Measurements from ENCODE around the gene TBC1D1. TPM values are rescaled to one million over a fixed set of nuclear protein-coding genes. Genes with fewer than 3 reads are reported as not detected.

TBC1D1 gene
- total RNA-seq, 1 donor from 2014 or later = 54.5 TPM

DNA sequence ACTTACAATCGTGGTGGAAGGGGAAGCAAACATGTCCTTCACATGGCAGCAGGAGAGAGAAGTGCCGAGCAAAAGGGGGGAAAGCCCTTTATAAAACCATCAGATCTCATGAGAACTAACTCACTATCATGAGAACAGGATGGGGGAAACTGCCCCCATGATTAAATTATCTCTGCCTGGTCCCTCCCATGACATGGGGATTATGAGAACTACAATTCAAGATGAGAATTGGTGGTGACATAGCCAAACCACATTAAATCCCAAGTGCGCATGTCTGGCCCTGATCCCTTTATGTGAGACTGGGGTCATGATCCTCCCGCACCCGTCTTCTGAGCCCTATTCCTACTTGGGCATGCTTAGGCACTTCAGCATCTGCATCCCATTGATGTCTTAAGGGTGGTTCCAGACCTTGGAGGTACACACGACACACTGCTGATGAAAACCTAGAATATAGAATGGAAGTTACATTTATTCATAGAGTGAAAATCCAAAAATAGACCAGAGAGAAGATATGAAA, 185.3 kb downstream of the TBC1D1 start:
- Mint-ChIP-seq H3K9me3 (ENCODE audit: unreplicated experiment) (no peaks in the 10 kb centered on the region), H3K27ac (ENCODE audit: unreplicated experiment) (no peak overlapping the region), H3K4me3 (ENCODE audit: unreplicated experiment) (no peak overlapping the region), H3K27me3 (ENCODE audit: low read depth, unreplicated experiment) (no peaks in the 10 kb centered on the region), H3K36me3 (ENCODE audit: low read depth, unreplicated experiment) (peaks cover 12% of the 10 kb centered on the region), H3K4me1 (ENCODE audit: low read depth, unreplicated experiment) (peaks cover 11% of the 10 kb centered on the region)
- FAIRE-seq (no peak), DNase-seq (ENCODE audit: low read depth) (no peak)
- Histone ChIP-seq H3K4me1 (ENCODE audit: insufficient read depth, low read length) (peaks cover 16% of the 10 kb centered on the region), H3K27me3 (ENCODE audit: insufficient read depth, low read length) (no peaks in the 10 kb centered on the region), H2AFZ (ENCODE audit: low read depth, low read length) (no peak overlapping the region), H3K9me3 (ENCODE audit: insufficient read depth, low read depth, low read length) (no peaks in the 10 kb centered on the region), H3K79me2 (ENCODE audit: insufficient read depth, low read length) (no peaks in the 10 kb centered on the region), H3K4me3 (ENCODE audit: insufficient read depth, low read depth, low read length) (no peak overlapping the region), H3K27ac (ENCODE audit: low read depth, low read length) (no peak overlapping the region), H3K9ac (ENCODE audit: low read length) (no peak overlapping the region), H4K20me1 (ENCODE audit: insufficient read depth, low read length) (no peaks in the 10 kb centered on the region), H3K4me2 (ENCODE audit: low read length) (no peak overlapping the region), H3K36me3 (ENCODE audit: insufficient read depth, low read length) (peaks cover 3% of the 10 kb centered on the region)
- TF ChIP-seq, protein P1, sequence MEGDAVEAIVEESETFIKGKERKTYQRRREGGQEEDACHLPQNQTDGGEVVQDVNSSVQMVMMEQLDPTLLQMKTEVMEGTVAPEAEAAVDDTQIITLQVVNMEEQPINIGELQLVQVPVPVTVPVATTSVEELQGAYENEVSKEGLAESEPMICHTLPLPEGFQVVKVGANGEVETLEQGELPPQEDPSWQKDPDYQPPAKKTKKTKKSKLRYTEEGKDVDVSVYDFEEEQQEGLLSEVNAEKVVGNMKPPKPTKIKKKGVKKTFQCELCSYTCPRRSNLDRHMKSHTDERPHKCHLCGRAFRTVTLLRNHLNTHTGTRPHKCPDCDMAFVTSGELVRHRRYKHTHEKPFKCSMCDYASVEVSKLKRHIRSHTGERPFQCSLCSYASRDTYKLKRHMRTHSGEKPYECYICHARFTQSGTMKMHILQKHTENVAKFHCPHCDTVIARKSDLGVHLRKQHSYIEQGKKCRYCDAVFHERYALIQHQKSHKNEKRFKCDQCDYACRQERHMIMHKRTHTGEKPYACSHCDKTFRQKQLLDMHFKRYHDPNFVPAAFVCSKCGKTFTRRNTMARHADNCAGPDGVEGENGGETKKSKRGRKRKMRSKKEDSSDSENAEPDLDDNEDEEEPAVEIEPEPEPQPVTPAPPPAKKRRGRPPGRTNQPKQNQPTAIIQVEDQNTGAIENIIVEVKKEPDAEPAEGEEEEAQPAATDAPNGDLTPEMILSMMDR (IDR thresholded peaks at IDR 0.05; ENCODE audit: insufficient read depth, low read depth, low read length) = no peak
- TF ChIP-seq EZH2 (IDR thresholded peaks at IDR 0.05; ENCODE audit: insufficient read depth, low read length) = no peak

DNA sequence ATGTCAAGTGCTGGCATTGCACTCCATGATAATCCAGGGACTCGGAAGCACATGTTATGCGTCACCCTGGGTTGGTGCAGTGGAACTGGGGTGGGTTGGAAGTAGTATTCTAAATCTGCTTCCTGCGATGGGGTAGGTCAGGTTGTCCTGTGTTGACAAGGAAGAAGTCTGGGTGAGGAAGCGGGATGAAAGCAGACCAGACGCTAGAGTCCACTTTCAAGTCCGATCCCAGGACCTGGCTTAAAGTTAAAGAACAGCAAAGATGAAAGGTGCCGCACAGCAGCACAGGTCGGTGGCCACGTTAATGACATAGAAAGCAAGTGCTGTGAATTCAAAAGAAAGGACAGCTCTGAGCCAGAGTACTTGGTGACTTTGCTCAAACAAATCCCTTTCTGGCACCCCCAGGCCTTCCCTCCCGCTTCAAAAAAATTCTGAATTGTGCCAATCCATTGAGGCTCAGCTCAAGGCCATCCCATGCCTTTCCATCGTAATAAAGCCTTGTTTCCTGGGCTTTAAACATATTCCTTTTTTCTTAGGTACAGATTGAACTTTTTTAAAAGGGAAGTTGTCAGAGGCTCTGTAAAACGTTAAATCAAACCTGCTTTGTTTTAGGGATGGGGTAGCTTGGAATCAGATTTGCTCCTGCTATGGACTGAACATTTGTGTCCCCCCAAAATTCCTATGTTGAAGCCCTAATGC, 187.1 kb downstream of the TBC1D1 start:
- H3K27ac Mint-ChIP-seq (ENCODE audit: unreplicated experiment) = peak overlapping the region; percentile 64
- peak overlapping the region; percentile 76 for H3K9ac ChIP-seq (ENCODE audit: low read length)
- FAIRE-seq (no peak), DNase-seq (ENCODE audit: low read depth) (no peak)
- H3K36me3 ChIP-seq (ENCODE audit: insufficient read depth, low read length) = peaks cover 2% of the 10 kb centered on the region
- H3K27ac ChIP-seq (ENCODE audit: low read depth, low read length) = peak overlapping the region; percentile 90
- H3K36me3 Mint-ChIP-seq (ENCODE audit: low read depth, unreplicated experiment) = peaks cover 14% of the 10 kb centered on the region
- no peaks in the 10 kb centered on the region for H3K79me2 ChIP-seq (ENCODE audit: insufficient read depth, low read length)
- H3K4me1 ChIP-seq (ENCODE audit: insufficient read depth, low read length) = peaks cover 28% of the 10 kb centered on the region
- H3K4me3 Mint-ChIP-seq (ENCODE audit: unreplicated experiment) = no peak overlapping the region
- no peak overlapping the region for H3K4me2 ChIP-seq (ENCODE audit: low read length)
- H3K9me3 ChIP-seq (ENCODE audit: insufficient read depth, low read depth, low read length) = no peaks in the 10 kb centered on the region
- H3K27me3 ChIP-seq (ENCODE audit: insufficient read depth, low read length) = no peaks in the 10 kb centered on the region
- no peaks in the 10 kb centered on the region for H3K9me3 Mint-ChIP-seq (ENCODE audit: unreplicated experiment)
- H2AFZ ChIP-seq (ENCODE audit: low read depth, low read length) = no peak overlapping the region
- no peaks in the 10 kb centered on the region for H4K20me1 ChIP-seq (ENCODE audit: insufficient read depth, low read length)
- no peak for TF ChIP-seq EZH2 (IDR thresholded peaks at IDR 0.05; ENCODE audit: insufficient read depth, low read length)
- TF ChIP-seq, protein P1 (IDR thresholded peaks at IDR 0.05; ENCODE audit: insufficient read depth, low read depth, low read length) = no peak
- H3K27me3 Mint-ChIP-seq (ENCODE audit: low read depth, unreplicated experiment) = no peaks in the 10 kb centered on the region
- no peak overlapping the region for H3K4me3 ChIP-seq (ENCODE audit: insufficient read depth, low read depth, low read length)
- peaks cover 23% of the 10 kb centered on the region for H3K4me1 Mint-ChIP-seq (ENCODE audit: low read depth, unreplicated experiment)

All from astrocyte (in vitro differentiated cells and primary cell).